K562 (cell line): ENCODE data around the gene PGP. TPM values are rescaled to one million over a fixed set of nuclear protein-coding genes. Genes with fewer than 3 reads are reported as not detected.

ENCODE experiments used
- ATAC-seq: fragments of 200-7000 bp; cut with Tn5 transposase; 3 replicates; pipeline ENCODE4 v1.9.1; 2020; ENCODE audit warnings: moderate library complexity
- BruUV-seq: library from RNA; stranded (reverse); fragments of 400-500 nt; replicated peaks from 2 replicates; lab custom pipeline; 2021; lab: Mats Ljungman, UMichigan
- CTCF ChIA-PET: fragments of 300-600 bp; formaldehyde crosslinking; extraction: SDS; loops from one replicate; lab custom pipeline; 2021; ENCODE audit warnings: low intra/inter-chr PET ratio; lab: Yijun Ruan, JAX
- POLR2A ChIA-PET: fragments of 300-600, 350-650 bp; sonication (Branson Sonifier 250); formaldehyde crosslinking; extraction: SDS; loops from one replicate; lab custom pipeline; 2021; ENCODE audit warnings: antibody characterized with exemption, inconsistent platforms; lab: Yijun Ruan, JAX
- DNase-seq, 4 experiments: peaks; one replicate each; pipeline versions ENCODE4 v3.0.0 to v3.0.0-alpha.2; 2011 to 2018; ENCODE audit warnings: low spot score in 3 of 4, mixed read lengths in 3 of 4; ENCODE audit errors: extremely low read depth in 1 of 4
- FAIRE-seq: peaks from 2 replicates; lab custom pipeline; 2011; peaks lifted over from hg19 to GRCh38; lab: Jason Lieb, UNC
- H2AFZ ChIP-seq: 2 replicates; pipeline ENCODE4 v1.6.0; 2011; ENCODE audit warnings: low read depth, low read length, control low read depth, inconsistent platforms
- H3K27ac ChIP-seq: fragments of 200-600 bp; 3 replicates; pipeline ENCODE4 v1.8.0; 2011; ENCODE audit warnings: low read depth, mild to moderate bottlenecking, control low read depth, inconsistent platforms, low read length, moderate library complexity, mixed read lengths; ENCODE audit errors: extremely low read depth
- H3K27me3 ChIP-seq, 2 experiments: fragments of 300-600 bp in 1 of 2; 2 replicates in 1 of 2; 3 replicates in 1 of 2; pipeline versions ENCODE4 v1.6.0 to v1.8.0; 2011; ENCODE audit warnings: inconsistent platforms in 2 of 2, low read length in 2 of 2, mild to moderate bottlenecking in 1 of 2, mixed read lengths in 1 of 2, moderate library complexity in 1 of 2; ENCODE audit not compliant: control insufficient read depth in 2 of 2, insufficient read depth in 2 of 2
- H3K36me3 ChIP-seq: fragments of 300-600 bp; 3 replicates; pipeline ENCODE4 v1.8.0; 2011; ENCODE audit warnings: mild to moderate bottlenecking, low read length, inconsistent platforms; ENCODE audit not compliant: control insufficient read depth, insufficient read depth
- H3K4me1 ChIP-seq, 2 experiments: fragments of 200-600 bp in 1 of 2; replicated peaks in 1 of 2; 2 replicates in 1 of 2; 3 replicates in 1 of 2; pipeline versions ENCODE4 v1.5.1 to v1.8.0; 2011; ENCODE audit warnings: inconsistent platforms in 2 of 2, low read length in 2 of 2, mild to moderate bottlenecking in 1 of 2, mixed read lengths in 1 of 2, moderate library complexity in 1 of 2; ENCODE audit not compliant: control insufficient read depth in 2 of 2, insufficient read depth in 2 of 2
- H3K4me2 ChIP-seq: 2 replicates; pipeline ENCODE4 v1.6.1; 2011; ENCODE audit warnings: low read length, control low read depth, inconsistent platforms, mixed read lengths; ENCODE audit not compliant: insufficient read depth
- H3K4me3 ChIP-seq: fragments of 200-600 bp; sonication (generic), shearing (Covaris generic); 2 replicates; pipeline ENCODE4 v1.5.1; 2016; ENCODE audit warnings: control low read depth, inconsistent platforms
- H3K79me2 ChIP-seq: fragments of 200-600 bp; 3 replicates; pipeline ENCODE4 v1.8.0; 2011; ENCODE audit warnings: low read length, inconsistent platforms; ENCODE audit not compliant: control insufficient read depth, insufficient read depth
- H3K9ac ChIP-seq, 2 experiments: 2 replicates each; pipeline versions ENCODE4 v1.6.0 to v1.6.1; 2011; ENCODE audit warnings: low read depth in 2 of 2, low read length in 2 of 2, control low read depth in 1 of 2, inconsistent platforms in 1 of 2, mild to moderate bottlenecking in 1 of 2, mixed read lengths in 1 of 2; ENCODE audit not compliant: insufficient read depth in 1 of 2
- H3K9me1 ChIP-seq: one replicate; pipeline ENCODE4 v1.6.0; 2011; ENCODE audit warnings: inconsistent platforms, mild to moderate bottlenecking, low read length, moderate library complexity; ENCODE audit not compliant: control insufficient read depth, insufficient read depth
- H3K9me3 ChIP-seq: replicated peaks from 2 replicates; pipeline ENCODE4 v1.5.1; 2011; ENCODE audit warnings: low read depth, low read length, inconsistent platforms; ENCODE audit not compliant: control insufficient read depth, insufficient read depth
- H4K20me1 ChIP-seq: replicated peaks from 2 replicates; pipeline ENCODE4 v1.6.1; 2011; ENCODE audit warnings: low read length, inconsistent platforms, mixed read lengths; ENCODE audit not compliant: control insufficient read depth, insufficient read depth
- BCOR ChIP-seq: fragments of 450-650 bp; IDR thresholded peaks from 2 replicates; pipeline ENCODE4 v1.6.1; 2016
- KDM1A ChIP-seq, 2 experiments: fragments of 450-650 bp; IDR thresholded peaks; 2 replicates each; pipeline ENCODE4 v1.6.1; 2016; ENCODE audit warnings: mild to moderate bottlenecking in 2 of 2
- MCM3 ChIP-seq: fragments of 450-650 bp; IDR thresholded peaks from 2 replicates; pipeline ENCODE4 v1.6.1; 2016
- MTA3 ChIP-seq: fragments of 450-650 bp; formaldehyde crosslinking; IDR thresholded peaks from 2 replicates; pipeline ENCODE4 v1.6.1; 2017; ENCODE audit warnings: mild to moderate bottlenecking, borderline replicate concordance
- XRCC3 ChIP-seq: fragments of 450-650 bp; IDR thresholded peaks from 2 replicates; pipeline ENCODE4 v1.6.1; 2017; ENCODE audit warnings: mild to moderate bottlenecking, moderate library complexity
- ZSCAN29 ChIP-seq: fragments of 450-650 bp; IDR thresholded peaks from 2 replicates; pipeline ENCODE4 v1.6.1; 2017
- WGBS: fragments of 100-300 bp; shearing (Covaris generic); methylation state at CpG from one replicate; pipeline ENCODE4 v1.1.6; 2016; ENCODE audit warnings: low coverage, mixed read lengths; ENCODE audit not compliant: insufficient coverage; ENCODE audit errors: missing lambda C conversion rate; 5-methylcytosine and 5-hydroxymethylcytosine counted together
- in situ Hi-C: fragments of 300-500 bp; cut with MboI; formaldehyde crosslinking; loops from 4 replicates; pipeline ENCODE4 v1.15.0; 2018; ENCODE audit warnings: inconsistent platforms, mixed read lengths
- intact Hi-C: fragments of 100-400 bp; cut with micrococcal nuclease; formaldehyde crosslinking; loops from 2 replicates; pipeline ENCODE4 v1.14.2; 2022
- polyA plus RNA-seq, 8 experiments: library from polyadenylated mRNA; depleted of rRNA in 4 of 8; stranded (reverse) in 5 of 8; unstranded in 3 of 8; fragments of >200 nt; fragmentation: Nextera tagmentation in 2 of 8; fragmentation: Illumina TruSeq in 1 of 8; extraction: Ambion mirVana in 2 of 8; extraction: Trizol in 1 of 8; gene quantifications; 2 replicates each; pipeline versions ENCODE4 v1.2.1 to v1.2.3, GENCODE V29; 2011 to 2014; ENCODE audit warnings: inconsistent platforms in 1 of 8, missing spikeins in 1 of 8
- total RNA-seq, 7 experiments: library from RNA; depleted of rRNA in 6 of 7; stranded (reverse); fragments of >200 nt in 6 of 7; fragmentation: Illumina TruSeq in 2 of 7; extraction: Trizol in 2 of 7; gene quantifications; 2 replicates each; pipeline versions ENCODE4 v1.2.1 to v1.2.3, GENCODE V29; 2011 to 2021; ENCODE audit warnings: low replicate concordance in 1 of 7
- TF ChIP-seq, protein P1 (sequence below), 3 experiments: fragments of 200-800 bp in 1 of 3; fragments of 250-450 bp in 1 of 3; fragments of 450-650 bp in 1 of 3; sonication (Bioruptor Pico) in 1 of 3; sonication (Bioruptor generic) in 1 of 3; formaldehyde crosslinking in 1 of 3; IDR thresholded peaks; 2 replicates each; pipeline versions ENCODE4 v1.6.1 to v1.8.0; 2016 to 2022; ENCODE audit warnings: mild to moderate bottlenecking in 2 of 3, missing genetic modification characterization in 2 of 3, missing compliant biosample characterization in 1 of 3, moderate library complexity in 1 of 3

The PGP gene
- total and polyA plus RNA-seq, 9 of the 15 experiments (the other 6 are each of a cell fraction or from before 2014, with no cell fraction given), result 1.1 to 57.6 (median 19.6) TPM

DNA sequence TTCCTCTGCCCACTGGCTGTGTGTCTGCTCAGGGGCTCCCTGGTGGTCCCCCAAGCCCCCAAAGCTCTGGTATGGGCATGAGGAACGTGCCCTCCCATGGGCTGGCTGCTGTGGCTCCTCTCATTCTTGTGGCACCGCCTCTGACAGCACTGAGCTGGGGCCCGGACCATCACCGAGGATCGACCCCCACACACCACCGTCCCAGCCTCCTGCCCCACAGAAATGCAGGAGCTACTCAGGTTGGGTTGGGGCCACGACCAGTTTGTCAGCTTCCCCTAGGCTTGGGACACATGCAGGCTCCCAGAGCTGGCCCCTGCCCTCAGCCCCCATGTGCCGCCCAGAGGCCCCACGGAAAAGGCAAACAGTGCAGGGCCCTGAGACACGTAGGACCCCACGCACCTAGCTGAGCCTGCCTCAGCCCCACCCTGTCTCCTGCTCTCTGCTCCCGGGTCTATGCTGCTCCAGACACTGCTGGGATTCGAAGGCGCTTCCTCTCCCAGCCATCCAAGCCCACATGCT, 15.0 kb downstream of the PGP start (continued):
- TF ChIP-seq XRCC3 (no peak), MTA3 (no peak), ZSCAN29 (no peak)
- TF ChIP-seq, protein P1, sequence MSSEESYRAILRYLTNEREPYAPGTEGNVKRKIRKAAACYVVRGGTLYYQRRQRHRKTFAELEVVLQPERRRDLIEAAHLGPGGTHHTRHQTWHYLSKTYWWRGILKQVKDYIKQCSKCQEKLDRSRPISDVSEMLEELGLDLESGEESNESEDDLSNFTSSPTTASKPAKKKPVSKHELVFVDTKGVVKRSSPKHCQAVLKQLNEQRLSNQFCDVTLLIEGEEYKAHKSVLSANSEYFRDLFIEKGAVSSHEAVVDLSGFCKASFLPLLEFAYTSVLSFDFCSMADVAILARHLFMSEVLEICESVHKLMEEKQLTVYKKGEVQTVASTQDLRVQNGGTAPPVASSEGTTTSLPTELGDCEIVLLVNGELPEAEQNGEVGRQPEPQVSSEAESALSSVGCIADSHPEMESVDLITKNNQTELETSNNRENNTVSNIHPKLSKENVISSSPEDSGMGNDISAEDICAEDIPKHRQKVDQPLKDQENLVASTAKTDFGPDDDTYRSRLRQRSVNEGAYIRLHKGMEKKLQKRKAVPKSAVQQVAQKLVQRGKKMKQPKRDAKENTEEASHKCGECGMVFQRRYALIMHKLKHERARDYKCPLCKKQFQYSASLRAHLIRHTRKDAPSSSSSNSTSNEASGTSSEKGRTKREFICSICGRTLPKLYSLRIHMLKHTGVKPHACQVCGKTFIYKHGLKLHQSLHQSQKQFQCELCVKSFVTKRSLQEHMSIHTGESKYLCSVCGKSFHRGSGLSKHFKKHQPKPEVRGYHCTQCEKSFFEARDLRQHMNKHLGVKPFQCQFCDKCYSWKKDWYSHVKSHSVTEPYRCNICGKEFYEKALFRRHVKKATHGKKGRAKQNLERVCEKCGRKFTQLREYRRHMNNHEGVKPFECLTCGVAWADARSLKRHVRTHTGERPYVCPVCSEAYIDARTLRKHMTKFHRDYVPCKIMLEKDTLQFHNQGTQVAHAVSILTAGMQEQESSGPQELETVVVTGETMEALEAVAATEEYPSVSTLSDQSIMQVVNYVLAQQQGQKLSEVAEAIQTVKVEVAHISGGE (CRISPR knock-in tag; IDR thresholded peaks at IDR 0.05), result no peak

DNA sequence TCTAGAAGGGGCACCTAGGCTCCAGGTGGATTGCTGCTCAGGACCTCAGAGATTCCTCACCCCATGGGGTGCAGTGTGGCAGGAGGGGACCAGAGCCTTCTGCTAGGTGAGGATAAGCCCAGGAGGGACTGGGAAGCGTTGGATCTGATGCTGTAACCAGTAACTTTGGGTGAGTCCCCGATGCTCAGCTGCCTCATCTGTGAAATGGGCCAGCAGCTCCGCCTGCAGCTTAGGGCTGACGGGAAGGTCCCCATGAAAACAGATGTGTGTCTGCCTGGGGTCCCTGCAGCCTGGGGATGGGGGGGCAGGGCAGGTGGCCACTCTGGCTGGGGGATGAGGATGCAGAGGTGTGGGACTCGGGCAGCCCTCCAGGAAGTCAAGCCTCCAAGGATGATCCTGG, 15.5 kb downstream of the PGP start:
- no peak for DNase-seq
- intact Hi-C loops (loop anchor here (5.0 kb wide), 2 partner anchors 53 to 298 kb away; partner anchors contain the start of gene ECI1), in situ Hi-C loops (no loop called here)
- Histone ChIP-seq H3K4me3 (no peak overlapping the region), H3K4me2 (no peak overlapping the region), H3K9me1 (no peaks in the 10 kb centered on the region), H2AFZ (no peak overlapping the region), H3K79me2 (no peaks in the 10 kb centered on the region), H3K4me1 (peaks cover 3 to 50% of the 10 kb centered on the region in 2 experiments; a peak in 4 of 5 replicates), H3K27ac (no peak overlapping the region), H3K36me3 (no peaks in the 10 kb centered on the region), H3K9me3 (no peaks in the 10 kb centered on the region), H3K27me3 (peaks cover 0 to 5% of the 10 kb centered on the region in 2 experiments; a peak in 2 of 5 replicates), H3K9ac (peak overlapping the region in 1 of 2 experiments; percentile 55; a peak in 1 of 4 replicates), H4K20me1 (0 out of 2 replicates have a peak, but pooled peaks cover 3% of the 10 kb centered on the region)
- FAIRE-seq, result no peak
- ChIA-PET CTCF (no interaction called here), POLR2A (interaction anchor here (0.5 to 1.2 kb wide), 6 partner anchors 9 to 802 kb away, joined by 3 to 6 read pairs (median 4); partner anchors contain the start of genes ECI1 and TRAF7)
- WGBS, result 28% methylated on average over 4 of the region's 5 CpGs
- TF ChIP-seq KDM1A (IDR thresholded peaks at IDR 0.05) (peak in 1 of 2 experiments; percentile 62; a peak in 2 of 4 replicates), MCM3 (no peak), BCOR (peak; percentile 82)
- BruUV-seq, result no TSS peak
- ATAC-seq, result no peak
